Nephron (organoid): ENCODE measurements around the gene BET1L.

Experiments used
- H3K27ac Mint-ChIP-seq, 3 experiments: 2 replicates each; pipeline ENCODE4 v1.8.0; 2020; ENCODE audit warnings: mixed read lengths in 3 of 3, mild to moderate bottlenecking in 2 of 3, moderate library complexity in 1 of 3
- H3K27me3 Mint-ChIP-seq: 2 replicates; pipeline ENCODE4 v1.8.0; 2021; ENCODE audit warnings: low read depth, mild to moderate bottlenecking, moderate library complexity, mixed read lengths
- H3K36me3 Mint-ChIP-seq: 2 replicates; pipeline ENCODE4 v1.8.0; 2020; ENCODE audit warnings: low read depth, mixed read lengths
- H3K4me1 Mint-ChIP-seq: 2 replicates; pipeline ENCODE4 v1.8.0; 2020; ENCODE audit warnings: mixed read lengths
- H3K4me3 Mint-ChIP-seq, 3 experiments: 2 replicates each; pipeline ENCODE4 v1.8.0; 2020; ENCODE audit warnings: mild to moderate bottlenecking in 3 of 3, mixed read lengths in 3 of 3, moderate library complexity in 2 of 3
- H3K9me3 Mint-ChIP-seq: 2 replicates; pipeline ENCODE4 v1.8.0; 2020; ENCODE audit warnings: mixed read lengths
- TF ChIP-seq, protein P1 (sequence below), 3 experiments: fragments of 200-600 bp; sonication (generic); IDR thresholded peaks; one replicate each; pipeline ENCODE4 v1.5.0; 2021; ENCODE audit warnings: antibody characterized with exemption in 3 of 3; ENCODE audit not compliant: unreplicated experiment in 3 of 3

BET1L gene

DNA sequence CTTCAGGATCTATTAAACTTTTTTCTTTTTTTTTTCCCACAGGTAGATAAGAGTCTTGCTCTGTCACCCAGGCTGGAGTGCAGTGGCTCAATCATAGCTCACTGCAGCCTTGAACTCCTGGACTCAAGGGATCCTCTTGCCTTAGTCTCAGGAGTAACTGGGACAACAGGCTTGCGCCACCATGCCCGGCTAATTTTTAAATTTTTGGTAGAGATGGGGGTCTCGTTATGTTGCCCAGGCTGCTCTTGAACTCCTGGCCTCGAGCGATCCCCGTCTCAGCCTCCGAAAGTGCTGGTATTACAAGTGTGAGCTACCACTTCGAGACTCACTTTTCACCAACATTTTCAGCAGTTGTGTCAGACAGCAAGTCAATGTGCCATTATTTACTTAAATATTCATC lies 28.0 kb upstream of the BET1L start:
- Mint-ChIP-seq H3K36me3 (peaks cover 13% of the 10 kb centered on the region), H3K27me3 (no peaks in the 10 kb centered on the region), H3K9me3 (no peaks in the 10 kb centered on the region), H3K27ac (peak overlapping the region; percentile 95 to 99 (median 96)), H3K4me1 (peaks cover 17% of the 10 kb centered on the region), H3K4me3 (peak overlapping the region; percentile 90 to 98 (median 95))
- TF ChIP-seq, protein P1, sequence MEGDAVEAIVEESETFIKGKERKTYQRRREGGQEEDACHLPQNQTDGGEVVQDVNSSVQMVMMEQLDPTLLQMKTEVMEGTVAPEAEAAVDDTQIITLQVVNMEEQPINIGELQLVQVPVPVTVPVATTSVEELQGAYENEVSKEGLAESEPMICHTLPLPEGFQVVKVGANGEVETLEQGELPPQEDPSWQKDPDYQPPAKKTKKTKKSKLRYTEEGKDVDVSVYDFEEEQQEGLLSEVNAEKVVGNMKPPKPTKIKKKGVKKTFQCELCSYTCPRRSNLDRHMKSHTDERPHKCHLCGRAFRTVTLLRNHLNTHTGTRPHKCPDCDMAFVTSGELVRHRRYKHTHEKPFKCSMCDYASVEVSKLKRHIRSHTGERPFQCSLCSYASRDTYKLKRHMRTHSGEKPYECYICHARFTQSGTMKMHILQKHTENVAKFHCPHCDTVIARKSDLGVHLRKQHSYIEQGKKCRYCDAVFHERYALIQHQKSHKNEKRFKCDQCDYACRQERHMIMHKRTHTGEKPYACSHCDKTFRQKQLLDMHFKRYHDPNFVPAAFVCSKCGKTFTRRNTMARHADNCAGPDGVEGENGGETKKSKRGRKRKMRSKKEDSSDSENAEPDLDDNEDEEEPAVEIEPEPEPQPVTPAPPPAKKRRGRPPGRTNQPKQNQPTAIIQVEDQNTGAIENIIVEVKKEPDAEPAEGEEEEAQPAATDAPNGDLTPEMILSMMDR (IDR thresholded peaks at IDR 0.05; ENCODE audit: unreplicated experiment in 3 of 3) = no peak

GRCh38 chr11:232783-233565 lies 25.8 kb upstream of the BET1L start:
- H3K9me3 Mint-ChIP-seq = no peaks in the 10 kb centered on the region
- peaks cover 24% of the 10 kb centered on the region for H3K36me3 Mint-ChIP-seq
- TF ChIP-seq, protein P1 (IDR thresholded peaks at IDR 0.05; ENCODE audit: unreplicated experiment in 3 of 3) = no peak
- H3K27me3 Mint-ChIP-seq = no peaks in the 10 kb centered on the region
- H3K4me3 Mint-ChIP-seq = peak overlapping the region; percentile 51 to 76 (median 55)
- H3K4me1 Mint-ChIP-seq = peaks cover 8% of the 10 kb centered on the region
- no peak overlapping the region for H3K27ac Mint-ChIP-seq

GRCh38 chr11:230431-230830 lies 23.2 kb upstream of the BET1L start:
- no peaks in the 10 kb centered on the region for H3K27me3 Mint-ChIP-seq
- peaks cover 5% of the 10 kb centered on the region for H3K4me1 Mint-ChIP-seq

GRCh38 chr11:227824-228379 lies 20.7 kb upstream of the BET1L start:
- Mint-ChIP-seq H3K27me3 (no peaks in the 10 kb centered on the region), H3K4me3 (no peak overlapping the region), H3K36me3 (peaks cover 33% of the 10 kb centered on the region), H3K9me3 (no peaks in the 10 kb centered on the region), H3K4me1 (no peaks in the 10 kb centered on the region), H3K27ac (no peak overlapping the region)
- TF ChIP-seq, protein P1 (IDR thresholded peaks at IDR 0.05; ENCODE audit: unreplicated experiment in 3 of 3) = no peak

More at GRCh38 chr11:230431-230830, 23.2 kb upstream of the BET1L start:
- H3K36me3 Mint-ChIP-seq = peaks cover 30% of the 10 kb centered on the region
- no peak overlapping the region for H3K4me3 Mint-ChIP-seq
- TF ChIP-seq, protein P1 (IDR thresholded peaks at IDR 0.05; ENCODE audit: unreplicated experiment in 3 of 3) = no peak
- H3K27ac Mint-ChIP-seq = no peak overlapping the region
- H3K9me3 Mint-ChIP-seq = no peaks in the 10 kb centered on the region

DNA sequence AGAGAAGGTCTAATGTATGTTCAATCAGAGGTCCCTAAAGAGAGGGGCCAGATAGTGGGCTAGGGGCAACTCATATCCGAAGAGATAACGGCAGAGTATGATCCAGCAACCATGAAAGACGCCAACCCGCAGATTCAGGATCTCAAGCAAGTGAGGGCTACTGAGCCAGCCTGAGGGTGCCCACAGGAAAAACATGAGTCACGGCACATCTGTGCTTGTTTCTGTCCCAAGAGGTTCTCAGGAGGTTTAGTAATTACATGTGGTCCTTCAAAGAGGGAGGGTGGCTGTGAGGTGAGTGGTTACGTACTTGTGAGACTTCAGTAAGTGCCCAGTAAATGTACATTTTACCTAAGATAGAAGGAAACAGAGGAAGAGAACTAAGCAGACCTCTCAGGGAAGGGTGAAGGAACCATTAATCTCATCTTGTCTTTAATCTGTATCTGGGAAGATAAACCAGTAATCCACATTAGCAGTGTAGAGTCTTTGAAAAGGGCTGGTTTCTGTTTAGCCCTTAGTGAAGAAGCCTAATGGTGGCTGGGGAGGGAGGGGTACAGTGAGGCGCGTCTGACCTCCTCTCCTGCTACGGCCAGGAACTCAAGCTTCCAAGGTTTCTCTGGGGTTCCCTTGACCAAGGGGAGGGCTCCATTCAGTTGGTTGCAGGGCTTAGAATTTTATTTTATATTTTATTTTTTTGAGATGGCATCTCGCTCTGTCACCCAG lies 18.7 kb upstream of the BET1L start:
- Mint-ChIP-seq H3K9me3 (no peaks in the 10 kb centered on the region), H3K27ac (no peak overlapping the region), H3K4me1 (no peaks in the 10 kb centered on the region), H3K36me3 (peaks cover 32% of the 10 kb centered on the region), H3K27me3 (no peaks in the 10 kb centered on the region), H3K4me3 (no peak overlapping the region)
- TF ChIP-seq, protein P1 (IDR thresholded peaks at IDR 0.05; ENCODE audit: unreplicated experiment in 3 of 3) = no peak
